Choroid plexus epithelial cell (primary cell): ENCODE measurements around the gene POLN.

Source experiments
- DNase-seq: peaks from one replicate; pipeline ENCODE4 v3.0.0-alpha.2; 2010; ENCODE audit warnings: low read depth
- H3K4me3 ChIP-seq: 2 replicates; pipeline ENCODE4 v1.5.1; 2011; ENCODE audit warnings: low read depth, mild to moderate bottlenecking, control low read depth, low read length, moderate library complexity
- CTCF ChIP-seq: conservative IDR thresholded peaks from 2 replicates; pipeline ENCODE4 v1.5.1; 2011; ENCODE audit warnings: low read depth, mild to moderate bottlenecking, control low read depth, inconsistent platforms, low read length, moderate library complexity

Gene POLN

GRCh38 chr4:2270341-2271165 lies 28.6 kb upstream of the POLN start:
- DNase-seq, result no peak
- no peak for TF ChIP-seq CTCF
- H3K4me3 ChIP-seq, result no peak overlapping the region

- no peak for TF ChIP-seq CTCF
- no peak overlapping the region for H3K4me3 ChIP-seq
- no peak for DNase-seq
Measured at GRCh38 chr4:2269618-2270163, 27.8 kb upstream of the POLN start.

GRCh38 chr4:2269206-2269531 lies 27.2 kb upstream of the POLN start:
- no peak overlapping the region for H3K4me3 ChIP-seq
- no peak for TF ChIP-seq CTCF
- no peak for DNase-seq

- no peak overlapping the region for H3K4me3 ChIP-seq
- no peak for TF ChIP-seq CTCF
- DNase-seq, result no peak
Measured at GRCh38 chr4:2268357-2269205, 26.7 kb upstream of the POLN start.

GRCh38 chr4:2267841-2268240 lies 25.9 kb upstream of the POLN start:
- no peak for DNase-seq
- H3K4me3 ChIP-seq, result no peak overlapping the region
- no peak for TF ChIP-seq CTCF

- TF ChIP-seq CTCF, result no peak
- no peak for DNase-seq
- no peak overlapping the region for H3K4me3 ChIP-seq
Measured at GRCh38 chr4:2267320-2267811, 25.4 kb upstream of the POLN start.
